Stimulated activated CD8-positive, alpha-beta memory T cell treated with anti-CD3 and anti-CD28 coated beads, Interleukin-4, amount 100 ng/mL, for 24 hours (primary cell): ENCODE measurements around the gene HDGFL1.

Experiments used
- DNase-seq: peaks from one replicate; pipeline ENCODE4 v3.0.0-alpha.2; 2020; ENCODE audit warnings: low read depth

Gene HDGFL1

GRCh38 chr6:22569281-22570184, at the start of gene HDGFL1:
Gene HDGFL1, plus strand, starts transcription at chr6:22569566. Its CDS starts 10 bp downstream, at chr6:22569576.
- DNase-seq: no peak

GRCh38 chr6:22521035-22521434, 48.3 kb upstream of the HDGFL1 start:
- DNase-seq: no peak

GRCh38 chr6:22526736-22527135, 42.6 kb upstream of the HDGFL1 start:
- DNase-seq: no peak

- no peak for DNase-seq
Observed at GRCh38 chr6:22529866-22530265, 39.5 kb upstream of the HDGFL1 start.

DNA sequence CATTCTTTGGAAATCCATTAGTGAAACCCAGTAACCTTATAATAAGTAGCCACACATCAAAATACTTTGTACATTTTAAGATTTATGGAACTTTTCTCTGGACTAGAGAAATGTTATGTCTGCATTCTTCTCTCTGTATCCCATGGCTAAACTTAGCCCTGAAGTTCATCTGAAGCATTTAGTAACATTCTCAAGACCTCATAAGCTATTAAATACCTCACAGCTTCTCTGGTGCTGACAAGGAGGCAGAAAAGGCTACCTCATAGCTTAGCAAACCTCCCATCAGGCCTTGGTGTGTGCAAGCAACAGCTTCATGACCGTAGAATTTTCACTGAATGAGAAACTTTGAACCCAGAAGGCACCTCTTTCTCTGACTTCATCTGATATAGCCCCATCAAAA, 38.9 kb upstream of the HDGFL1 start:
- DNase-seq: no peak

- DNase-seq: no peak
Observed at GRCh38 chr6:22536122-22536521, 33.2 kb upstream of the HDGFL1 start.

GRCh38 chr6:22544476-22544875, 24.9 kb upstream of the HDGFL1 start:
- DNase-seq: no peak

DNA sequence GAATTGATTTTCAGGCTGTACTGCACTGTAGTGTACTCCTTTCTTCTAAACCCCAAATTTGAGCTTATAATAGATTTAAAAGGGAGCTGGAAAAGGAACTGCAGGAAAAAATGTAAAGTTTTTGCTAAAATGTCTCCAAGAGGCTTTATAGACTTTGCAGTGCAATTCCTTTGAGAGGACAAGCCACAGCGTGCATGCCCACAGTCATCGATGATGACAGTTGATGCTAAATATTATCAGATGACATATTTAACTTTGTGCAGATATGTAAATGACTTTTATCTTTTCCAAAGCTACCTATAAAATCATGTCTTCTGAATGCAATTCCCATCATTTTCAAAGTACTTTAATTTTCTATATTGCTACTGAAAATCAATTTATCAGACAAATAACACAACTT, 24.3 kb upstream of the HDGFL1 start:
- no peak for DNase-seq

DNA sequence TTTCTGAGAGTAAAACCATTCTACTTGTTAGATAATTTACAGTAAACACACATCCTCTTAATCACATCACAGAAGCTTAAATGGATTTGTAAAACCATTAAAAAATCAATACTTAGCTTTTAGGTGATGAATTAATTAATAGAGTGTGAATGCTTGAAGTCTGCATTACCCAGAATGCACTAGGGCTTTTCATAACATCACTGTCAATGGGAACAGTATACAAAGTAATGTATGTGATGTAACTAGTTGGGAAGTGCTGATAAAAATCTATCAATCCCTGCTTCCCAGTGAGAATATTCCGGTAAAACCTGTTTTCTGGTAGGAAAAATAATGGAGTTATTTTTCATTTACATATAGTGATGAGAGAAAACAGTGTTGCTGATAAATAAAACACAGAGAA, 23.1 kb upstream of the HDGFL1 start:
- DNase-seq: no peak

DNA sequence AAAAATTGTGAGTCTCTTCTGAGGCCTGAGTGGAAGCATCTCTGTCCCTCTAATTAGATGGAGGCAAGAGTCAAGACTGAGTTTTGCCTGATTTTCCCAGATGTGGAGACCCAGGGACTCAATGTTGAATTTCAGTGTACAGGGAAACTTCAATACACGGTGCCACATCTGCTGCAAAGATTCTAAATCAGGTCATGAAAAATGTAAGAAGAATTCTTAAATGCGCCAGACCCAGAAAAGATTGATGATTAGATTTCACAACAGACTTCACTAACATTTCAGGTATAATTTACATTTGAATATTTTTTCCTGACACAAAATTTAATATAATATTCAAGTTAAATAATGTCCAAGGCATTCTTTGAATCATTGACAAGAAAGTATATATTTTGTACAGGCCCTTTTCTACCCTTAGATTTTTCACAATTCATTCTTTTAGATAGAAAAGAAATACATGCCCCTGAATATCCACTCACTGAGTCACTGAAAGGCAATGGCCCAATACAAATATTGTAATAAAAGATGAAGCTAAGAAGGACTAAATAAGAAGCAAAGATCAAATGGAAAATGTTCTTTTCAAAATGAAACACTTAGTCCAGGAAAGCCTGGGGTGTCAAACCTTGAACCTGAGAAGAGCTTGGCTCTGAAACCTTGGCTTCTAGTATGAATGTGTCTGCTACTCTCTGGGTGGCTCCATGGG, 18.2 kb upstream of the HDGFL1 start:
- no peak for DNase-seq

DNA sequence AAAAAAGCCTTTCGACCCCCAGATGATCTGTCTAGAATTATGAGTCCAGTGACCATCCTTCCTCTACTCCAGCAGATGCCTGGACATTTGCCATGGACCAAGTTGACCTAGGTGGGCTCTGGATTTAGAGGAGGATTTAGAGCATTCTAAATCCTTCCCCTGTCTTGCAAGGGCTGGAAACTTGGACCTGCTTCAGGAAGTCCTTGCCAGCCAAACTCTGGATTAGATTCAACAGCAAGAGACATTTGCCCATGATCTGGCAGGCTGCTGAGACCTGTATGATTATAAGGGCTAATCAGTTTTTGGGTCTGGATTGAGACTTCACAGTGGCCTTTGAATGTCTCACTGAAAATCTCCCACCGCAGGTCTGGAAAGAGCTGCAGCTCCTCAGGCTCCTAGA, 13.1 kb upstream of the HDGFL1 start:
- DNase-seq: no peak

DNA sequence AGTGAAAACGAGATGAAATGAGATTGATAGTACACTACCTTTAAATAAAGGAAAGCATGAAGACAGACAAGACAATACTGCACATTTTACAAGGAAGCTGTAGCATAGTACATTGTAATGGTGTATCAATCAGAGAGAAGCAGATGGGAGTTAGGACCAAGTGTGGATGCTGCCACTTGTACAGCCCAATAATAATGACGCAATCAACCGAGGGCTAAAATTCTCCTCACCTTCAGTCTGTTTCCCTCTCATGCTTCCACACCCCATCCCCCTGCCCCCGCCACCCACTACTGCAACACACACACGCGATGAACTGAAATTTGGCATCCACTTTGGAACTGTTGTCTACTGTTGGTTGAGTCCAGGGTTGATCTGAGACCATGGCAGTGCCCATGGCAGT, 12.4 kb upstream of the HDGFL1 start:
- DNase-seq: no peak

DNA sequence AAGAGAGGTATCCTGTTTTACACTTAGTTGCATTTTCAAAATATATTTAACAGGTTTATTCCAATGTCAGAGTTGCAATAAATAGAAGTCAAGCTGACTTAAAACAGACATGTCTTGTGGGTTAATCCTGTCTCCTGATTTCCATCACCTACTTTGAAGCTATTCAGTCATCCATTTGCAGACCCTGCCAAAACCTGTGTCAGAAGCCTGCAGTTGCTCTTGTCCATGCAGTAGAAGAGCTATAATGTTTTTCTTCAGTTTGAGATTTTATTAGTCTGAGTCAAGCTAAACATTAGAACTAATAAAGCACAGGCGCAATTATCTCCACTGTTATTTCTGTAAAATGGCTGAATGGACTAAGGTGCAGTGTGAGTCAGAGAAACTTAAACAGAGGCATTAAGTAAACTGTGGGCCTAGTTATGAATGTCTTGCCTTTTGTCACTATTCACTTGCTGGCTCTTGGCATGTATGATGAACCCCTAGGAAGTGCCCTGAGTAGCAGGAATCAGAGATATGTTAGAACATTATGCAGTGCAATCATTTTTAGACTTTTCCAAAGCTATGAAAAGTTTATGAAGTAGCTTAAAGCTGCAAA, 11.0 kb upstream of the HDGFL1 start:
- DNase-seq: no peak

DNA sequence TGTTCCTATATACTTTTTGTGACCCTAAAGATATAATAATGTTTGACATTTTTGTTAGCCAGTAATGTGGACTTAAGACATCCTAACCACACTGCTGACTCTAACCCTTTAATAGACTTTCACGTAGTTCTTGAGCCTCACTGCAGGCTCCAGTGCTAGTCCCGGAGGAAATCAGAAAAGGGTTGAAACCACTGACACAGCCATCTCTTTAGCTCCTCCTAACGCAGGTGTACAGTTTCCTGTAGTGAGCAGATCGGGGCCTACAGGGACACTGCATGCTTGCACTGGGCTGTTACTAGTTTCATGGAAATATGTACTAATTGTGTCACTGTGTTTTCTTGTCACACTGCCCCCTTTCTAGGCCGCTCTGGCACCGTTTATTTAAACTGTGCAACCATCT, 512 bp upstream of the HDGFL1 start:
- no peak for DNase-seq

DNA sequence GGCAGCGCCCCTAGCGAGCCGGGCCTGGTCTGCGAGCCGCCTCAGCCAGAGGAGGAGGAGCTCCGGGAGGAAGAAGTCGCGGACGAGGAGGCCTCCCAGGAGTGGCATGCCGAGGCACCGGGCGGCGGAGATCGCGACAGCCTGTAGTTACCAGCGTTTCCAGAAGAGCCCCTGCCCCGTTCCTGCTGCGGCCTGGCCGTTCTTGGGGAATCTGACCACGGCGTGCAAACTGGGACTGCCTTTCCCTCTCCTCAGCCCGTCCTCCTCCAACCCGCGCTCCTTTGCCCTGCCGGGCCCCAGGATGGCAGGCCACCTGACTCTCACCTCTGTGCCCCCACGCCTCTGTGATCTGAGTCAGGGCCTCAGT, 802 bp downstream of the HDGFL1 start:
- DNase-seq: no peak

- no peak for DNase-seq
Observed at GRCh38 chr6:22575190-22575589, 5.8 kb downstream of the HDGFL1 start.

DNA sequence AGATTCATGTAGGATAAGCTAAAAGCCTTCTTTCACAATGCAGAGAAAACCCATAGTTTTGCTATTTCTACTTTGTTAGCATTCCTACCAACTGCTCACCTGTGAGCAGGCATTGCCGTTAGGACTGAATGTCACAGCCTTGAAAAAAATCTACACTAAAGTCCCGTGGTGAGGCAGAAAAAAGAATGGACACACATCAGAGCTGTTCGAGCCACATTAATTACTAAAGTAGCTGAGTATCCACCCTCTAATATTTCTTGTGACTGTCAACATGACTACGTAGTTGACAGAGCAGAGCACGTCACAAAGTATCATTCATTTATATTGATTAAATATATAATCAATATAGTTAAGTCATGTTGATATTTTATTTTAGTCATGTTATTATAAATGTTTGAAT, 10.1 kb downstream of the HDGFL1 start:
- DNase-seq: no peak

DNA sequence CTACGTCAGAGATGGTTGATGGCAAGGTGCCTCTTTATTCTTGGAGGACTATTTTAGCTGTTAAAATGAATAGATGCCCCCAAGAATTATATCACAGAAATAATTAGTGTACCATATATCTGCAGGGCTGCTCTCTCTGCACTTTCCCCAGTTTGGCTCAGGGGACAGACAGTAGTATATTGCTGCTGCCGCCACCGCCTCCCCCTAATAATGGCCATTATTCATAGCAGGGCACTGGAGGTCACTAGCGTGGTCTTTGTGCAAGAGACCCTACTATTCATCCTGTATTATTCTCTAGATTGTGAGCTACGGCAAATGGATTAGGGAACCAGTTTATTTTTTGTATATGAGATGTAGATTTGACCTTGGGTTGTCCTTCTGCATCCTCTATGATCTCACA, 11.0 kb downstream of the HDGFL1 start:
- no peak for DNase-seq

- DNase-seq: no peak
Observed at GRCh38 chr6:22582417-22583205, 13.2 kb downstream of the HDGFL1 start.

DNA sequence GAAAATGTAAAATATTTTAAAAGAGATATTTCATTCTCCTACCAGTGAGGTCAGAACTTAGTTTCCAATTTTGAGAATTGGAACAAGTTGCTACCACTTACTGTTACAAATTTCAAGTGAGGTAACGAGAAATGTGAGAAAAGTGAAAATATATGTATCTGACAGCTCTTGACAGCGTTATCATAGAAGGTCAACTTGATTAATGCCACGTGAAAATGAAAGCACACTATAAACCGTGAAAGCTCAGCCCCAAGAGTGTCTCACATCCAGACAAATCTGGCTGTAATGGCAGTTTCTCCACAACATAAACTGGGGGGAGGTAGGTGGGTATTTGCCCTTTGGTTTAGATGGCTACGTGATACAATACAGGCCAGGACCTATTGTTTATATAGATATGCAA, 13.9 kb downstream of the HDGFL1 start:
- DNase-seq: no peak

DNA sequence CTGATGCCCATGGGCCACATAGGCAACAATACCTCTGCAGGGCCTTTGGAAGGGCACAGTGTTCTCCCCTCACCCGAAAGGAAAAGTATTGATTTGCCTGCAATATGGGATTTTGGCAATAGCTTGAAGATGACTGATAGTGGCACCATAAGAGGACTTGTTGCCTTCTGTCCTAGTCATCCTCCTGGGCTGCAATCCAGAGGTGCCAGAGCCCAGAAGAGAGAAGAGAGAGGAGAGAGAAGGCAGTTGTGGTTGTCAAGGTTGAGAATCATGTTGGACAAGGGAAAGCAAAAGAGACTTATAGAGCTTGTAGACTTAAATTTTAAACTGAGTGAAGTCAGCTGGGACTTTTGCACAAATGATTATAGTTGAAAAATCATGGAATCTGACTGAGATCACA, 14.6 kb downstream of the HDGFL1 start:
- DNase-seq: no peak

DNA sequence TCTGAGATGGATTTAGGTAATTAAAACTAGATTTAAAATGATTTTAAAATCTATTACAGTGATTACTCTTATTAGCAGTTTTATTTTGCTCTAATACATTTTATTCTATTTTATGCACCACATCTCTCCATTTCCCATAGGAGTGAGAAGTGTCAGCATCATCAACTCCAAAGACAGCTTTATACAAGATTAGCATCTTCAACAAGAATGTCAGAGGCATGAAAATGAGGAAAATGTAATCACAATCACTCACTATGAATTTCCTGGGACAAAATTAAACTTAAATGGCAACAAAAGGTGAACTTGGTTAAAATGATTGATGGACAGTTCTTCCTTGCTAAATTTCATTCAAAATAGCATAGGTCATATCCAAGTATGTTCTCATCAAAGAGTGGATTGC, 19.8 kb downstream of the HDGFL1 start:
- no peak for DNase-seq
